GM21360 (cell line): ENCODE data around the gene C1QL1.

Experiments
- ATAC-seq: cut with Tn5 transposase; IDR thresholded peaks from one replicate; pipeline ENCODE4 v1.9.1; 2021; ENCODE audit warnings: mild to moderate bottlenecking, moderate library complexity; ENCODE audit not compliant: unreplicated experiment

The C1QL1 gene

DNA sequence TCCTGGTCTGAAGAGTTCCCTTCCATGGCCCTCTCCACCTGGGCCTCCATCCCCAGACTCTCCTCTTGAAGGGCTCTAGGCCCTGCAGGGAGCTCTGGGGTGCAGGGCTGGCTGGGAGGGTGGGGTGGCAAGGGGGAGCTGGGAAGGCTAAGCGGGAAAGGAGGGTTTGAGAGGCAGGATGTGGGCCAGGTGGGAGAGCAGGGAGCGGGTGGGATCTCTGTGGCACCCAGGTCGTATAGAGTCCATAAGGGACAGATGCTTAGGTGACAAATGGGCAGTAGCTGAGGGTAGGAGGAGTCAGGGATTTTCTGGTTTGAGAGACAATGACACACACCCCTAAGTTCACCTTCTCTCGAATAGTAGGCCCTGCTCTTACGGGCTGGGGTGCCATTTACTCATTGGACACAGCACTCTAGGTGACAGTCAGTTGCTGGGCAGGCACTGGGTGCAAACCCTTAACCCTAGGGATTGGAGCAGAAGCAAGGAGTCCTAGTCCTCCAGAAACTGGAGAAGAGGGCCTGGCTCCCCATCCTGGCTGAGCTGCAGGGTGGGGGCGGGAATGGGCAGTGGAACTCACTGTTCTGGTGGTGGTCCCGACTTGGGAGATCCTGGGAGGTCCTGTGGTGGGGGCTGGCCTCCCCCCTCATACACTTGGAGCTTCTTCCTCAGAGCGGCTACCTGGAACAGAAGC is 35.9 kb downstream of the C1QL1 start:
- no peak for ATAC-seq

DNA sequence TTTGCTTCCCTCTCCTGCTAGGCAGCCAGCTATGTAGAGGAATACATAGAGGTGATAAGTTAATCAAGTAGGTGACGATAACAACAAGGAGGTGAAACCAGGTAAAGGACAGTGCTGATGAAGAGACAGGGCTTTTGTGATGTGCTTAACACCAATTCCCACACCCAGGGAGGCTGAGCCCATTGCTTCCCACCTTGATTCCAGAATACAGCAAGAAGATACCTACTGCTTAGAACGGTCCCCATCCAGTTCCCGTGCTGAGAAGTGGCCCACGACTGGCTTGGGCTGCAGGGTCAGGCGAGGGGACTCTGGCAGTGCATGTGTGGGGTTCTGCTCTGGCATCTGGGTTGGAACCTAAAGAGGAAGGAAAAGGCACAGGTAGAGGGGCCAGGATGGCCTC is 36.7 kb downstream of the C1QL1 start:
- no peak for ATAC-seq

DNA sequence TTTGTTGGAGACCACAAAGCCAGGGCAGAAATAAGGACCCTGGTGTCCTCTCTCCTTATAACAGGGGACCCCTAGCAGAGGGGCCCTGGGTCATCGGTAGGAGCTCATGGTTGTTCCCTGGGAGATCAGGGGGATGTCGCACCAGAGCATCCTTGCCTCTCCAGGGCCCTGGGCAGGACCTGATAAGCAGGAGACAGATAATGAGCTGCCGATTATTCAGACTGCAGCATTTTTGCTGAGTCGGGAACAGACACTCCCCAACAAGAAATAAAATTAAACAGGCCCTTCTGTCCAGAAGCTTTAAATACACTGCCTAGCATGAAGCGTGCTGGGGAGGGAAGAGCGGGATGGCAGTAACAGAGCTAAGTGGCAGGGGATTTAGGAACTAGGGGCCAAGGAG is 37.4 kb downstream of the C1QL1 start:
- ATAC-seq: no peak

DNA sequence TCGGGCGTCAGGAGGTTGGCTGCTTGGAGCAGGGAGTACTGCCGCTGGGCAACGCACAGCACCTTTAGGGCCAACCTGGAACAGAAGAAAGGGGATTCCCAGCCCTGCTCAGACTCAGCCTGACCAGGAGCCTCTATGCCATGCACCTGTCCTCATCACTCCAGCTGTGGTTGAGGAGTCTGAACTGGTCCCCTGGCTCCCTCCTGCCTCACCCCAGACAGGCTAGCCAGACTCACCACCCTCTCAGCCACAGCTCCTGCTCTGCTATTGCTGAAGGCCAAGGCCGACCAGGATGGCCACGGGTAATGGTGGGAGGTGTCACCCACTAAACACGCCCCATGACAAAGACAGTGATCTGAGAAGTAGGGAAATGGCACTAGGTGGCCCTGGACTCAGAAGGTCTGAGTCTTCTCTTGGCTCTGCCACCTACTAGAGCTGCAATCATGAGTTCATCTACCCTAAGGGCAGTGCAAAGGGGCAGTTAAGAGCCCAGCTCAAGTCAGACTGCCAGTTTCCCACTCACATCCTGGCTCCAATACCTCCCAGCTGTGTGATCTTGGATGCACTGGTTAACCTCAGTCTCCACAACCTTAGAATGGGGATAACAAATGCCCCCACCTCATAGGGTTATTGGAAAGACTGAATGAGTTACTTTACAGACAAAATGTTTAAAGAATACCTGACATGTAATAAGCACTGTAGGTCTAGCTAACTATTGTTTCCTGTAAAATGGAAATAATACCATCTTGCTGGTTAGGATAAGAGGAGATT is 39.0 kb downstream of the C1QL1 start:
- no peak for ATAC-seq

DNA sequence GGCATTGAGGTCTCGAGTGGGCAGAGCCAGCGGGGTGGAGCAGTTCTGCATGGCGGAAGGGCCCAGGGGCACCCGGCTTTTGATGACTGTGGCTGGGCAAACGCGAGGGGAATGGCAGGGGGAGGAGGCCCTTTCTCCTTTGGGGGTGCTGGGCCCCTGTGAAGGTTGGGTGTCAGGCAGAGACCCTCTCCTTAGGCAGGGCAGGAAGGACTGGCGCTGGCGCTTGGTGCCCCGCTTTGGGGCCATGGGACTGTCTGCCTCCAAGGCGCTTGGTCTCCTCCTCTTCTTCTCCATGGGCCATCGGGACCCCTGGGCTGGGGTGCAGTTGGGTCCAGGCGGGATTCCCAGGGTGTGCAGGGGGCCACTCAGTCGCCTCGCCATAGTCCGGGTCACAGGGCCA is 40.0 kb downstream of the C1QL1 start:
- ATAC-seq: no peak

DNA sequence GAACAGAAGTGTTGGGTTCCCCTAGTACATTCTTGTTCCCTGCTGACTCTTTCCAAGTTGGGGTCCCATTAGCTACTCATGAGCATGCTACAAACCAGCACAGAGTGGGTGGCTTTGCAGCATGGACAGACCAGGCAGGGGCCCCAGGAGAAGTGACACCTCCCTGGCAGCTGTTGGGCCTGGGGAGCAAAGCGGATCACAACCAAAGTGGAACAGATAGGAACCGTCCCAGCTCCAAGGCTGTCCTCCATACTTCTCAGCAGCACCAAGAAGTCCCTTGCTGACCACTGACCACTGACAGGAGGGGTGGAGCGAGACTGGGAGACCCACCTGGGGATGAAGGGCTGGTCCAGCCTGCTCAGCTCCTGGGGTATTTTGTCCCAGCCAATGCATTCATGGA is 40.4 kb downstream of the C1QL1 start:
- no peak for ATAC-seq

DNA sequence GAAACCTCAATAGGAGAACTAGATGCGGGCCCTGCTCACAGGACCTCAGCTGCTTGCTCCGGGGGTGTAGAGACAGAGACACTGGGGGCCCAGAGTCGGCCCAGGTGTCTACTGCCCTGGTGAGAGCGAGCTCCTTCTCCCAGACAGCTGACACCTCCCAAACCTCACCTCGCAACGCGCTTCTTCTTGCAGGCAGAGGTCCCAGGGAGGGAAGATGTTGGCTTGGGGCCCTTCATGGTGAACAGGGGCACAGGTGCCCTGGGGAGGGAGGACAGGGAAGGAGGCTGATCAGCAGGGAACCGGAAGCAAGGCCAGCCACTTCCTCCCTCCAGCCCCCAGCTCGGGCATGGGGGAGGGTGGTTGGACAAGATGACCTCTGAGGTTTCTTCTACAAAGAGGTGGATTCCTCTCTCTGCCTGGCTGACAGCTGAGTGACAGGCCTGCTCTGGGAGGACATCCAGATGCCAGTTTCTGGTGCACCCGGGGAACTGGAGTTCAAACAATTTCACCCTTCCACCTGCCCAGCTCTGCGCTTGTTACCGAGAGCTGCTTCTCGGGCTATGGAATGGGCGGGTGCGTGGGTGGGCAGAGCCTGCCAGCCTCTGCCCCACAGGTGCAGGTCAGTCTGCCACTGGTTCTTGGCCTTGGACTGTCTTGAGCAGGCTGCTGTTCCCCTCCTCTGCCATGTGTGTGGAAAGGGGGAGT is 41.1 kb downstream of the C1QL1 start:
- ATAC-seq: no peak

DNA sequence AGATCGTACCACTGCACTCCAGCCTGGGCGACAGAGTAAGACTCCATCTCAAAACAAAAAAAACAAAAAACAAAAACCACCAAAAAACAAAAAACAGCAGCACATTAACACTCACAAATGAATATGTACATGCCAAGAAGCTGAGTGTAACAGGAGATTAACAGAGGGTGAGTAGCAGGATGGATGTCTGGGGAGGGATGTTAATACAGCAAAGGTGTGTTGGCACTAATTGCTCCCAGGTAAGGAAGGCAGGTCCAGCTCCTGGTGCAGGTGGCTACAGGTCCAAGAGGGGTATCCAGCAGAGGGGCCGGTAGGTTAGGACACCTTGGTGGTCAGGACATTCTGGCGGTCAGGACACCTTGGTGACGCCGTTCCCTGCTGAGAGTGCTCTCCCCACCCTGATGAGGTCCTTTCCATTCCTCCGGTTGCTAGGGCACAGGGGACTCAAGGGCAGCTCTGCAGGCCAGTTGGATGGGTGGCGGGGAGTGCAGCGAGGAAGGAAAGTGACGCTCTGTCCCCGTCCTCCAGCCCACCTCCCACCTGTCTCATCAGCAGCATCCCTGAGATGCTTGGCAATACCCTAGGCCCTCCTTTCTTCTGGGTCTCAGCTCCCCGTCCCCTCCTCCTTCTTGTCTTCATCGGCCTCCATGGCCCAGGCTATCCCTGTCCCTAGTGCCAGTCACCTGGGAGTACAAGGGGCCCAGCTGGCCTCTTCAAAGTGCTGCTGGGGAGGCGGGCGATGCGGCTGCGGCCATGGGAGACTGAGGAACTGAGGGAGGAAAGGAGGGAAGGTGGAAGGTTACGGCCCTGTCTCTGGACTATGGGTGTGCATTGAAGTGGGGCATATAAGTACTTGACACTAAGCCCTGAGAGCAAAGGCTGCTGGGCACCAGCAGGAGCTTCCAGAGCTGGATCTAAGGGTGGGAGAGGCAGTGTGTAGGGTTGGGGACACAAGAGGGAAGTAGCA is 42.1 kb downstream of the C1QL1 start:
- no peak for ATAC-seq

DNA sequence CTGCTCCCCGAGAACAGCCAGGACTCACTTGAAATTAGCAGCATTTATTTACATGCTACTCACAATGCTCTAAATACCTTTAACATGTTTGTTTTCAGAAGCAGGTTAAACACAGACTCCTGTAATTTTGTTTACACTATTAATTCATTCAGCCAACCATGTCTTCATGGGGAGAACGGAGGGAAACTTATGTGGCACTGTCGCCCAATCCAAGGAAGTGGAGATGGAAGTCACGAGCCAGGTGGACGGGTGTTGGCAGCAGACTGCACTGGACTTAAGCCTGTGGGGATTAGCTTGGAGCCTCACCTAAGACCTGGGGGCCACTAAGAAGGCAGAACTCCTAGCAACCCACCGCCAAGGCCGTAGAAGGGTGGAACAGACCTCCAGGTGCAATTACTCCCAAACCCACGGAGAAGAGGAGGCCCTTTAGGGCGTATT is 44.0 kb downstream of the C1QL1 start:
- no peak for ATAC-seq

DNA sequence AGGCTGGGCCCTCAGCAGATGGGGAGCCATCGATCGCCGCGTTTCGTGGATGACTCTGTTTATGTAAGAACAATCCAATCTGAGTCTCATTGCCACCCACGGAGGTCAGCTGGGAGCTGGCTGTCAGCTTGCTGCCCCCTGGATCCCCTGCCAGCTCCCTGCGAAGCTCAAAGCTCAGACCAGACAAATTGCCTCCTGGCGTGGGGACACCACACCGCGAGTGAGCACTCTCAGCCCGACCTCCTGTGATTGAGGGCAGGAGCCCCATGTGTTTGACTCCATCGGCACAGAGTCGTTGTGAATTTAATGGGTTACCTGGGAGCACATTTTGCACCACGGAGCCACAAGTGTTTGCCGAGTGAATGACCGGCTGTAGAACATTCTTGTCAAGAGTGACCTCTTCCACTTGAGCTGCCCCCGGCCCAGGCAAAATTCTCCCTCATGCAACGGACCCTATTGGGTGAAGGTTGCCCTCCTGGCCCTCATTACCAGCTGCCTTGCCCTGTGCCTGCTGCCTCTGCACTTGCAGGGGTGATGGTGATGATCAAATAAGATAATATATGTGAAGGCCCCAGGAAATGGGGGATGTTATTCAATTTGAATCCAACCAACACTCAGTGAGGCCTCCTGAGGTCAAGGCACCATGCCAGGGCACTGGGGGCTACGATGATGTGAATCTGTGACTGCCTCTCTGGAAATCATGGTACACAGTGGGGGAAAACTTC is 45.2 kb downstream of the C1QL1 start:
- ATAC-seq: no peak

DNA sequence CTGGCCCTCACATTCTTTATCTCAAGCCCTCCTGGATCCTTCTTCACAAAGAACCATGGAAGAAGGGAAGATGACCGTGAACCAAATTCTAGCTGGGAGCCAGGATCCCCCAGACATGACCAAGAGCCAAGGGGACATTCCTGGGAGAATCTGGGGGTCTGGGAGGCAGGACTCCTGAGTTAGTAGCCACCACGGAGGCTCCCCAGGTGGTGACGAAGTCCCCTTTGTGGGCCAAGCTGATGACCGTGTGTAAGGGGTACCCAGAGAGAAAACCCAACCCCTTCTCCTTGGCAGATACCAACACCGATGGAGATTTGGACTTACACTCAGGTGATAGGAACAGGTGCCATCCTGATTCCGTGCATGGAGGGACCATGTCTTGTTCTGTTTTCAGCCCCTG is 46.0 kb downstream of the C1QL1 start:
- ATAC-seq: no peak

DNA sequence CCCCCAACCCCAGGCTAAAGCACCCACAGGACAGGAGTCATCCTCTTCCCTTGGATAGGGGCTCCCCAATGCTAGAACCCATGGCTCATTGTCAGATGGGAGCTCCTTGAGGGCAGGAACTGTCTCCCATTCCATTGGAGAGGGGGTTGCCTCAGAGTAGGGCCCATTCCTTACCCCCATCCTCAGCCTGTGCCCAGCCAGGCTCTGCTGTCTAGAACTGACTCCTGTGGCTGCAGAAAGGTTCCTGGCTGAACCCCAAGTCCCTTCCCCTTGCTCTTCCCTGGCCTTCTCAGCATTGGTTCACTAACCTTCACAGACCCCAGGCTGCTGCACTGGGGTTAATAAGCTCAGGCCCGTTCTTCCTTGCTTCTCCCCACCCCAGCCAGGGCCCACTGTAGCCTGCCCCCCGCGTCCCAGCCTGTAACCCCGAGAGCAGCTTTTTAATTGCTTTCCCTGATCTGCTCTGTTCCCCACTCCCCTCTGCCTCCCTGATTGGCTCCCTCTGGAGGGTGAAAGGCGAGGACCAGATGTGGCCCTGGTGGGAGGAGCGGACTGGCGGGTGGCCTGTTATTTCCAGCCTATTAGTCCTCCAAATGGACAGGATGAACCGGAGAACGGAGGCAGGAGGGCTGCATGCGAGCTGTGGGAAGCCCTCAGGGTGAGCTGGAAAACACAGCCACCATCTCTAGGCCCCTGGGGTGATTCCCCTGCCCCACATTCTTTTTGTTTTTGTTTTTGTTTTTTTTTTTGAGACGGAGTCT is 46.8 kb downstream of the C1QL1 start:
- no peak for ATAC-seq

DNA sequence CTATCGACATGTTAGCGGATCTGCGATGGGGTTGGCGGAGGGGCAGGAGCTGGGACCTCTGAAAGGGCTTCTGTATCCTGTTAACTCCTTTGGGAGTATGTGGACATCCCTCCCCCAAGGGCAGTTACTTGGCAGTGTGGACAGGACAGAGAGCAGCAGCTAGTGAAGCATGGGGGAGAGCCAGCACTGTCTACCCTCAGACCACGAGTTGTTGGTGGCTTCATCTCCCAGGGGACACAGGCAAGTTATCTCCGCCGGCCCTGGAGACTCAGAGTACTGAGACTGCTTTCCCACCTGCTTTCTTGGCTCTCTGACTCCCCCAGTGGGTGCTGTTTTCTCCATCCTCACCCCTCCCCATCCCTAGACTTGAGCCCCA is 47.5 kb downstream of the C1QL1 start:
- no peak for ATAC-seq

DNA sequence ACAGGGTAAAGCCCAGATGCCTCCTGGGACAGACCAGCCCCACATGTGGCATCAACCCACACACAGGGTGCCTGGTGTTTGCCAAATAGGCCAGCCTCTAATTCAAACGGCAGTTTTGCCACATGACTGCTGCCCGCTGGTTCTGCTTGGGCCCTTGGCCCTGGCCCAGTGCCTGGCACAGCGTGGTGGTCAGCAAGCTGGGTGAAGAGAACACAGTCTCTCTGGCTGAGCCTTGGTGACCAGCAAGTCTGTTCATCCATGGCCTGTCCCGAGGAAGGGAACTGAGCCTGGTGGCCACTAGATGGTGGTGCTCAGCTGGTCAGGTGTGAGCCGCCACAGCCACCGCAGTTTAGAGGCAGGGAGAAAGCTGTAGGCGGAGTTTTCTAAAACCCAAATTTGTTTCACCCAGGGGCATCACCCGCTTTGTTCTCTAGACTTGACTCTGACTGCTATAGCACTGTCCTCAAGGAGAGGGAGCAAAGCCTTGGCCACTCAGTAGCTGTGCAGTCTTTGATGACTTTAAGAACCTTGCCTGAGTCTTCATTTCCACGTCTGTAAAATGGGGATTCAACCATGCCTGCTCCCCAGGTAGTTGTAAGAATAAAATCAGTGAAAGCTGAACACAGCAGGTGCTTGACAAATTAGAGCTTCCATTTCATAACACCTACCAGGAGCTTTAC is 48.1 kb downstream of the C1QL1 start:
- ATAC-seq: peak; percentile 67

DNA sequence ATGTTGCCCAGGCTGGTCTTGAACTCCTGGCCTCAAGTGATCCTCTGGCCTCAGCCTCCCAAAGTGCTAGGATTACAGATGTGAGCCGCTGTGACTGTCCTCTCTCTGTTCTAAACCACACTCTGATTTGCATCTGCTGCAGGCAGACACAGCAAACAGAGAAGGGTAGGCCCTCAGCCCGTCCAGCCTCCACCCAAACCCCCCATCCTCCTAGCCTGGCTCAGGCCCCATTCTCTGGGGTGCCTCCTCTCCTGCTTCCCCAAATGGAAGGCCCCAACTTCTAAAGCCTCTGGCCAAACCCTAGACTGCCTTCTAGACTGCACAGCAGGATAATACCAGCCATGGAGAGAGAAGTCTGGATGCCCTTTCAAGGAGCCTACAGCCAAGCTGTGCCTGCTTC is 48.7 kb downstream of the C1QL1 start:
- no peak for ATAC-seq

DNA sequence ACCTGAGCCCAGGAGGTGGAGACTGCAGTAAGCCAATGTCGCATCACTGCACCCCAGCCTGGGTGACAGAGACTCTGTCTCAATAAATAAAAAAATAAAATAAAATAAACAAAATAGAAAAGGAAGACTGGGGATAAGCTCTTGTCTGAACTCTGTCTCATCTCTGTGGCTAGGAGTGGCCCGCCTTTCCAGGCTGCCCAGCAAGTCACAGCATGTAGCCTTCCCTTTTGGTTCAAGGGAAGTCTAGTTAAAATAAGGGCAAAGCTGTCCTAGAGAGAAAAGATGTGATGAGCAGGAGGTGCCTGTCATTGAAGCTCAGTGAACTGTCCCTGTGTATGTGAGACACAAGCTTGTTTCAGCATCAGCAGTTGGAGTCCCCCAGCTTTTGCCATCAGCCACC is 50.1 kb downstream of the C1QL1 start:
- ATAC-seq: no peak

DNA sequence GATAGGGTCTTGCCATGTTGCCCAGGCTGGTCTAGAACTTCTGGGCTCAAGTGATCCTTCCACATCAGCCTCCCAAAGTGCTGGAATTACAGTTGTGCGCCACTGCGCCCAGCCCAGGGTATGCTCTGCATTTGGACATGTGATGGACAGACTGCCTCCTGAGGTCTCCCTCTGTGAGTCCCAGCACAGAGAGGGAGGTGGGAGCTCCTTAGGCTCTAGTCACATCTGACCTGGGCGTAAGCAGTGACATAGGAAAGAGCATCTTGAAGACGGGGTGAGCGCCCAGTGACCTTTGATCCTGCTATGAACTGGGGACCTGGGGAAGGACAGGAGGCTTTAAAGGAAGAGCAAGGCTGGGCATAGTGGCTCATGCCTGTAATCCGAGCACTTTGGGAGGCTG is 50.6 kb downstream of the C1QL1 start:
- no peak for ATAC-seq

DNA sequence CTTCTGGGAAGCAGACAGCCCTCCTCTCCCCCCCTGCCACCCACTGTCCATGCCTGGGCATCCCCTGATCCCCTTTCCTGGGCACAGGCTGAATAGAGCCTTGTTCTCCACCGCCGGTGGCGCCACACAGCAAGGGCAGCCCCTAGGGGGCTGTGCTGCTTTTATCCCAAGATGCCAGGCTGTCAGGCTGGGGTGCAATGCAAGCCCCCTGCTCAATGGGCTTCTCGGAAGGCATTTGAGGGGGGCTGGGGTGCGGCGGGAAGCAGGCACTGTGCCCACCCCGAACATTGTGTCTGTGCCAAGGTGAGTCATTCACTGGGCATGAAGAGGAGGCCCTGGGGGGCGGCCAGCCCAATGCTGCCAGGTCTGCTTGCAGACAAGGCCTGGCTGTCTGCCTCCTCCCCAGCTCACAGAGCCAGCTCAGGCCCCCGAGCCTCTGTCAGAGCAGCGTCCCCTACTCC is 51.3 kb downstream of the C1QL1 start:
- no peak for ATAC-seq
